Bone marrow (tissue), 2 donors: ENCODE measurements around the gene SRC.
"Not testable (repeated sequence)": the region's sequence is repeated elsewhere in the genome, so short reads cannot be mapped to it uniquely, and the experiment has no call there.

ENCODE experiments used
- DNase-seq, 2 donors: peaks; one replicate each; lab custom pipeline; 2025; lab: John Stamatoyannopoulos, UW

SRC gene

DNA sequence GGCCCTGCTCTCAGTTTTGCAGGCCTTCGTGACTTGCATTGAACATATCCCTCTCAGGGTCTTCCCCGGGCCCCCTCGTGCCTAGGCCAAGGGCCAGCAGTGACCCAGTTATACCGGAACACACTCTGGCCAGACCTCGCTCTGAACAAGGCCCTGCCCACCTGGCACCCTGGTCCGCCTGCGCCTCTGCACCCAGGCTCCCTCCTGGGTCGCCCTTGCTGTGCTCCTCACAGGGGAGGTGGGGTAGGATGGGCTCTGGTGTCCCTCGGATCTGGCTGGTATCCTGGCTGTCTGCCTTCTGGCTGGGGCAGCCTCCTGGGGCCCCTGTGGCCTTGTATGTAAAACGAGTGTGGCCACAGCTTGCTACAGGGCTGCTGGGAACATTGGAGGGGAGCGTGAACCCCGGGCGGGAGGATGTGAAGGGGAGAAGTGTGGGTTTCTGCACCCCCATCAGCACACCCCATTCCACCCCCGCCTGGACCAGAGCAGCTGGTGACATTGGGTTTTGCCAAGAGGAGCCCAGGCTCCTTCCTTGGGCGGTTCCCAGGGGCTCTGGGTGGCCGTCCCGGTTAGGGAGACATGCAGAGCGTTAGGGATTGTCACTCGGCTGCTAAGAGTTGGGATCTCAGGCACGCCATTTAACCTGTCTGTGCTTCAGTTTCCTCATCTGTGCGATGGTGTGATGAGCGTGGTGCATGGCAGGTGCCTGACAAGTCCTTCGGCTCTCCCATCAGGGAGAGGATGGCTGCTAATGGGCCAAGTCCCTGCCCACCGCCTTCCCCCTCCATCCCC, 17.5 kb downstream of the SRC start:
- DNase-seq = no peak

DNA sequence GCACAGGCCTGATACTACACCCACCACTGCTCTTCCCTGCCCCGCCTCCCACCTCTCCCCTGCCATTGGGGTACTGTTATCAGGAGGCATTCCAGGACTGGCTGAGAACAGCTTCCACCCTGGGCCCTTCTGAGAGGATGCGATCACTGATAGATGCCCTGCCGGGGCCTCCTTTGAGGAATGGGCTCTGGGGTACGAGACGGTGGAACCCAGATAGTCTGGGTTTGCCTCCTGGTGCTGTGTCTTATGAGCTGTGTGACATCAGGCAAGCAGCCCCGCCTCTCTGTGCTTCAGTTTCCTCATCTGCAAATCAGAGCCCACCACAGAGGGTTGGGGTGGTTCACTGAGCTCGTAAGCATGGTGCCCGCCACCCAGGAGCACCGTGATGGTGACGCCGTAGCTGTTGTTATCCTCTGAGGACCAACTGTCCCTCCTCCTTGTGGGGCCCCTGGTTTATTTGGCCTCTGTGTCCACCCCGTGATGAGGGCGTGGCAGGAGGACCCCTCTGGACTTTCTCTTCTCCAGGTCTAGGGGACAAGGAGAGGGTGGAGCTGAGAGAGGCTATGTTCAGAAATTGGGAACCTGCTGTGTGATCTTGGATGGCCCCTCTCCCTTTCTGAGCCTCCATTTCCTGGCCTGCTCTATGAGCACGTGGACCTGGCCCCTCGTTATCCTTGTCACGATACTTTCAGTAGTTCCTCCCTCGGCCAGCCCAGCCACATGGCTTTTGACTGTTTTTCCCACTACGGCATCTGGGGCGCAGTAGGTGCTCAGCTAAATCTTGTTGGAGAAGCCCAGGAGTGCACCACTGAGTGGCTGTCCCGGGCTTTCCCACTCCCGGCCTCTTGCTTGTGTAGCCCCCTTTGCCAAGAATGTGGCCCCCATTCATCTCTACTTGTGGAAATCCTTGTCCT, 18.3 kb downstream of the SRC start:
- no peak for DNase-seq

DNA sequence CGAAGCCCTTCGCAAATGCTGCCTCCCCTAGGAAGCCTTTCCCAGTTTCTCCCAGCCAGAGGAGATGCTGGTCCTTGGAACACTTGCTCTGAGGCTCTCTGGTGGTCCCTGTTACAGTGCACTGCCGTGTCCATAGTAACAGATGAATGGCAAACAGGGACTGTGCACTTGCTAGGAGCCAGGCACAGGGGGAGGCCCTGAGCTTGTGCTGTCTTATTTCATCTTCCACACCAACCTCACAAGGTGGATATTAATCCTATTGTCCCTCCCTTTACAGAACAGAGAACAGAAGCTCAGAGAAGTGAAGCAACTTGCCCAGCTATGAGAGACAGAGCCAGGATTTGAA, 19.0 kb downstream of the SRC start:
- DNase-seq = no peak

DNA sequence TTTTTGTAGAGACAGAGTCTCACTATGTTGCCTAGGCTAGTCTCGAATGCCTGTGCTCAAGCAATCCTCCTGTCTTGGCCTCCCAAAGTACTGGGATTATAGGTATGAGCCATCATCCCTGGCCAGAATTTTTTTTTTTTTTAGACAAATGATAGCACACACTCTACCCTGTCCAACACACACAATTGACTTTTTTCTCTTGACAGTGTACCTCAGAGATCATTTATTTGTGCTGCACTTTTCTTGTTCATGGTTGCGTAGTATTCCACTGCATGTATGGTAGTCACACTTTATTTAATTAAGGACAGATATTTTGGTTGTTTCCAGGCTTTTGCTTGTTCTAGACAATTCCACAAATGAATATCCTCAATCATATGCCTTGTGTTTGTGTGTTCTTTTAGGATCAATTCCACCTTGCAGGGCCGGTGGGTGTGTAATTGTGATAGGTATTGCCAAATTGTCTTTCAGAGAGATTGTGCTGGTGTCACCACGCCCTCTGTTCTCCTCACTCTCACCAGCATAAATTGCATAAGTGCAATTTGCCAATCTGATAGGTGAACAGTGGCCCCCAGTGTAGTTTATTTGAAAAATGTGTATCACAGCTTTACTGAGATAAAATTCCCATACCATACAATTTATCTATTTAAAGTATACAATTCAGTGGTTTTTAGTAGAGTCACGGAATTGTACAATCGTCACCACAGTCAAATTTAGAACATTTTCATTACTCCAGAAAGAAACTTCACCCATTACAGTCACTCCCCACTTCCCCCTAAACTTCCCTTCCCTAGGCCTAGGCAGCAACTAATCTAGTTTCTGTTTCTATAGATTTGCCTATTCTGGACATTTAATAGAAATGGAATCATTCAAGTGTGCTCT, 20.1 kb downstream of the SRC start:
- peak in 1 of 2 donors; percentile 78 for DNase-seq

DNA sequence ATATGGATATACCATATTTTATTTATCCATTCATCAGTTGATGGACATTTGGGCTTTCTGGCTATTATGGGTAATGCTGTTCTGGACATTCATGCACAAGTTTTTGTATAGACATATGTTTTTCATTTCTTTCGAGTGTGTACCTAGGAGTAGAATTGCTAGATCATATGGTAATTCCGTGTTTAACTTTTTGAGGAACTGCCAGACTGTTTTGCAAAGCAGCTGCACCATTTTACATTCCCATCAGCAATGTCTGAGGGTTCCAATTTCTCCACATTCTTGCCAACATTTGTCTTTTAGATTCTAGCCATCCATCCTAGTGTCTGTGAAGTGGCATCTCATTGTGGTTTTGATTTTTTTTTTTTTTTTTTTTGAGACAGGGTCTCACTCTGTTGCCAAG, 20.8 kb downstream of the SRC start:
- DNase-seq = no peak

DNA sequence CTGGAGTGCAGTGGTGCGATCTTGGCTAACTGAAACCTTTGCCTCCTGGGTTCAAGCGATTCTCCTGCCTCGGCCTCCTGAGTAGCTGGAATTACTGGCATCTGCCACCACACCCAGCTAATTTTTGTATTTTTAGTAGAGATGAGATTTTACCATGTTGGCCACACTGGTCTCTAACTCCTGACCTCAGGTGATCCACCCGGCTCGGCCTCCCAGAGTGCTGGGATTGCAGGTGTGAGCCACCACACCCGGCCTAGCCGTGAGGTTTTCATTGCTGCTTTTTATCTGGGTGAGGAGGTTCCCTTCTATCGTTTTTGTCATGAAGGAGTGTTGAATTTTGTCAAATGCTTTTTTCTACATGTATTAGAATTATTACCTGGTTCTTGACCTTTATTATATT, 23.9 kb downstream of the SRC start:
- no peak for DNase-seq

DNA sequence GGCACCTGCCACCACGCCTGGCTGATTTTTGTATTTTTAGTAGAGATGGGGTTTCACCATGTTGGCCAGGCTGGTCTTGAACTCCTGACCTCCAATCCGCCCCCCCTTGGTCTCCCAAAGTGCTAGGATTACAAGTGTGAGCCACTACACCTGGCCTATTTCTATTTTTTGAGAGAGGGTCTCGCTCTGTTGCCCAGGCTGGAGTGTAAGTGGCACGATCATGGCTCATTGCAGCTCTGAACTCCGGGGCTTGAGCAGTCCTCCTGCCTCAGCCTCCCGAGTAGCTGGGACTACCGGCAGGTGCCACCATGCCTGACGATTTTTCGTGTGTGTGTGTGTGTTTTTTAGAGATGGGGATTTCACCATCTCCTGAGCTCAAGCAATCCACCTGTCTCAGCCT, 25.9 kb downstream of the SRC start:
- DNase-seq = not testable (repeated sequence)

DNA sequence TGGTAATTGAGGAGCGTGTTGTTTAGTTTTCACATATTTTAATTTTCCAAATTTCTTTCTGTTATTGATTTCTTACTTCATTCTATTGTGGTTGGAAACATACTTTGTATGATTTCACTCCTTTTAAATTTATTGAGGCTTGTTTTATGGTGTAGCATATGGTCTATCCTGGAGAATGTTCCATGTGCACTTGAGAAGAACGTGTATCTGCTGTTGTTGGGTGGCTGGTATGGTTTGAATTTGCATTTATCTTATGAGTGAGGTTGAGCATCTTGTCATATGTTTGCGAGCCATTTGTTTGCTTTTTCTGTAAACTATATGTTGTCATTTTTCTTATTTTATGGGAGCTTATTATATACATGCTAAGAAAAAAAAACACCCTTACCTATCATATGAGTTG, 26.5 kb downstream of the SRC start:
- DNase-seq = no peak

DNA sequence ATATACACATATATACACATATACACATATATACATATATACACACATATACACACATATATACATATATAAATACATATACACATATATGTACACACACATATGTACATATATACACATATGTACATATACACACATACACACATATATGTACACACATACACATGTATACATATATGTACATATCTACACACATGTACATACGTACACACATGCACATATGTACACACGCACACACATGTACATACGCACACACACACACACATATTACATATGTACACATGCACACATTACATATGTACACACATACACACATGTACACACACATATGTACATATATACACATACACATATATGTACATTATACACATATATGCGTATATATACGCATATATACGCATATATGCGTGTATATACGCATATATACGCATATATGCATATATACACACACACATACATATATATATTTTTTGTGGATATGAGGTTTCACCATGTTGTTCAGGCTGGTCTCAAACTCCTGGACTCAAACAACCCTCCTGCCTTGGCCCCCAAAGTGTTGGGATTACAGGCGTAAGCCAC, 27.2 kb downstream of the SRC start:
- no peak for DNase-seq

DNA sequence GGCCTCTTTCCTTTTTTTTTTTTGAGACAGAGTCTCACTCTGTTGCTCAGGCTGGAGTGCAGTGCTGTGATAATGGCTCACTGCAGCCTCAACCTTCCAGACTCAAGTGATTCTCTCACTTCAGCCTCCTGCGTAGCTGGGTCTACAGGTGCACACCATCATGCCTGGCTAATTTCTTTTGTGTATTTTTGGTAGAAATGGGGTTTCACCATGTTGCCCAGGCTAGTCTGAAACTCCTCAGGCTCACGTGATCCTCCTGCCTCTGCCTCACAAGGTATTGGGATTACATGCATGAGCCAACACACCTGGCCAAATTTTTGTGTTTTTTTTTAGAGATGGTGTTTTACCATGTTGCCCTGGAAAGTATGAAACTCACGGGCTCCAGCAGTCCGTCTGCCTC, 29.3 kb downstream of the SRC start:
- DNase-seq = no peak

DNA sequence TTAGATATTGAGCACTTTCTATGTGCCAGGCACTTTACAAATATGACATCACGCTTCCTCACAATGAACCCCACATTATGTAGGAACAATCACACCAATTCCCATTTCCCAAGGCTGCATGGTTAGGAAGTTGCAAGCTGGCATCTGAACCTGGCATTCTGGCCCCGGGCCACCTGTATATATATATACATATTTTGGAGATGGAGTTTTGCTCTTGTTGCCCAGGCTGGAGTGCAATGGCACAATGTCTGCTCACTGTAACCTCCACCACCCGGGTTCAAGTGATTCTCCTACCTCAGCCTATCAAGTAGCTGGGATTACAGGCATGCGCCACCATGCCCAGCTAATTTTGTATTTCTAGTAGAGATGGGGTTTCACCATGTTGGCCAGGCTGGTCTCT, 30.4 kb downstream of the SRC start:
- DNase-seq = no peak

DNA sequence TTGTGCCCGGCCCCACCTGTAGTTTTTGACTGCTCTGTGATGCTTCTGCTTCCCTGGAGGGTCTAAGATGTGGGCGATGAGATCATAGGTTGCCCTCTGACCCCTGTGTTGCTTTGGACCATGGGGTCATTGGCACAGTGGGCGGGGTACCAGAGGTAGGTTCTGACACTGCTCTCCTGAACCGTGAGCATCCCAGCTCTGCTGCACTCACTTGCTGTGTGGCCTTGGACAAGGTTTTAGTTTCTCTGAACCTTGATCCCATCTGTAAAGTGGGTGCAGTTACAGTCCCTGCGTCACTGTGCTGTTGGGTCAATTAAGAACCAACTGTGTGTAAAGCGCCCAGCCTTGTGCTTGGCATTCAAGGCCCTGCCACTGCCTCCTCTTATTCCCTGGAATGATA, 30.9 kb downstream of the SRC start:
- DNase-seq = no peak

DNA sequence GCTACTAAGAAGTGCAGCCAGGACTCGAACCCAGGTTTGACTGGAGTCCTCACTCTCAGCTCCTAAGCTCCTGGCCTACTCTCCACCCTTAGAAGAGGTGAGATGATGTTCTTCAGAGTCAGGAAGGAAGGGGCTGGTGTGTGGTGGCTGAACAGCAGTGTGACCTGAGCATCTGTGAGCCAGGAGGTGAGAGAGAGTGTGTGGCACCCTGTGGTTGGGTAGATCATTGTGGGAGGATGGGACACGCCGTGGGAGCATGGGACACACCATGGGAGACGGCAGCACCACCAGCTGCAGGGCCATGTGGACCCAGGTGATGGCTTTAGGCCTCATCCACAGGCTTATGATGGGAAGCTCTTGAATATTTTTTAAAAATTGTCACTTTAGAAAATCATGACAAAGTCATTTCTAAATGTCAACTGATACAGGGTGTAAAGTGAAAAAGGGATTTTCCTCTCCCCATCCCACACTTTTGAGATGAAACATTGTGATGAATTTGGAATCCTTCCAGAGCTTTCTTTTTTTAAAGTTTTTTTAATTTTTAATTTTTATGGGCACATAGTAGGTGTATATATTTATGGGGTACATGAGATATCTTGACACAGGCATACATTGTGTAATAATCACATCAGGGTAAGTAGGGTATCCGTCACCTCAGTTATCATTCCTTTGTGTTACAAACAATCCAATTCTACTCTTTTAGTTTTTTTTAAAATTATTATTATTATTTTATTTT, 31.6 kb downstream of the SRC start:
- no peak for DNase-seq

DNA sequence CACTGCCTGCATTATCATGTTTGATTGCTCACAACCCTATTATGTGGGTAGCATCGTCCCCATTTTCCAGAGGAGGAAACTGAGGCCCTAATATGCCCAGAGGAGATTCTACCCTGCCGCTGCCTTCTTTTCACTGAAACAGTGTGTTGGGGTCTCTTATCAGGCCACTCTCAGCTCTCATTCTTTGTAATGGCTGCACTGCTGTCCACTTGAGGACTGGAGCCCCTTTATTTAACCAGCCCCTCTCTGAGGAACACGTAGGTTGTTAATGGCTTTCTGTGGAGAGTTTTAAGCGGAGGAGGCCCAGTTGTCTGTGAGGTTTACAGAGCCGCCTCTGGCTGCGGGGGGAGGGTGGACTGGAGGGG, 32.5 kb downstream of the SRC start:
- no peak for DNase-seq

DNA sequence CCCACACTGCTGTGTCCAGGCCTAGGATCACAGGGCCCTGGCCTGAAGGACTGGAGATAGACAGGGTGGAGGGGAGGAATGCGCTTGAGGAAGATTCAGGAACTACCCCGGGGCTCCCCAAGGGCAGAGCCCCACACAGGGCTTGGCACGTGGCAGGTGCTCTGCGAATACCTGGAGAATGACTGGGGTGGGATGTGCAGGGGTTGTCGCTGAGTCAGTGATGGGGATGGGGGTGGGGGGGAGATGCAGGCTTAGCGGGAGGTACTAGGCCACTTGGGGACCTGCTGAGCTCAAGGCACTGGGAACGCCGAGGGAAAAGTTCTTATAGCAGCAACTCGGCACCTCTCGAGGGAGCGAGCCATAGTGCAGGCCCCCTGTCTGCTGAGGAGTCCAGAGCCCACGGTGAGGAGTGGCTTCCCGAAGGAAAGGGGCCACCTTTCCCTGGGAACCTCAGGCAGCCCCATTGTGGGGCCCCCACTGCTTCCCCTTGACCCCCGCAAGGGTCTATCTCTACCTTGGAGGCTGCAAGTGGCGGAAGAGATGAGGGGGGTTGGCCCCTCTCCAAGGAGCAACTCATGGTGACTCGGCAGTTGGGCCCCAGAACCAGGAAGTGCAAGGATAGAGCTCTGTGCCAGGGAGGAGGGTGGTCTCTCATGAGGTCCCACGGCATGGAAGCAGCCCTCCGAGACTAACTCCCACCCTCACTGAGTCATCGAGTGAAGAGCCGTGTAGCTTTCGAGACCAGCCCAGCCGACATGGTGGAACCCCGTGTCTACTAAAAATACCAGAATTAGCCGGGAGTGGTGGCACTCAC, 33.1 kb downstream of the SRC start:
- peak; percentile 42 to 90 for DNase-seq

DNA sequence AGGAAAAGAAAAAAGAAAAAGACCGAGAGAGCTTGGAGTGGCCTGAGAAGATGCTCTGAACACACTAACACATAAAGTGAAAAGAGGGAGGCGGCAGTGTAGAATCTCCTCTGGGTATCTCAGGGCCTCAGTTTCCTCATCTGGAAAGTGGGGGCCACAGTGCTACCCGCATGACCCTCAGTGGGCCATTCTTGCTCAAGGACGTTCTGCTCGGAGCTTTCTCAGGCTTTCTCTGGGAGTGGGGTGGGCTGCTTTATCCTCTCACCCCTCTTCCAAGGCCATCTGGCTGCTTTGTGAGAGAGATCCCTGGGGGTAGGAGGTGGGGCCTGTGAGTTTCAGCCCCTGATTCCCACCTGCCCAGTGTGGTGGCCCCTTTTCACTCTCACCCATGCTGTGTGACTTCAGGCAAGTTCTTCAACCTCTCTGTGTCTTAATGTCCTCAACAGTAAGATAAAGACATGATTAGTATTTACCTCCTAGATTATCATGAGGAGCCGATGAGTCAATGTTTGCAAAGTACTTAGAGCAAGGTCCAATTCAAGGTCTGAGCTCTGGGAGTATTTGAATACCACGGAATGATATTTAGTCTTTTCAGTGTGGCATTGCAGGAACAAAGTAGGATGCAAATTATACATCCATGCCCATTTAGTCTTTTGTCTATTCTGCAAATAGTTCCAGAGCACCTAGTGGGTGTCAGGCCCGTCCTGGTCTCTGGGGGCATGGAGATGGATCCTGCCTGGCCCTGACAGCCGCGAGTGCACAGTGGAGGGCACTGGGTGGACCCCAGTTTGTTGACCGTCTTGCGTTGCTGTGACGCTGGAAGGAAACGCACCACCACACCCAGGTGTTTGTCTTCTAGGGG, 34.3 kb downstream of the SRC start:
- DNase-seq = no peak

DNA sequence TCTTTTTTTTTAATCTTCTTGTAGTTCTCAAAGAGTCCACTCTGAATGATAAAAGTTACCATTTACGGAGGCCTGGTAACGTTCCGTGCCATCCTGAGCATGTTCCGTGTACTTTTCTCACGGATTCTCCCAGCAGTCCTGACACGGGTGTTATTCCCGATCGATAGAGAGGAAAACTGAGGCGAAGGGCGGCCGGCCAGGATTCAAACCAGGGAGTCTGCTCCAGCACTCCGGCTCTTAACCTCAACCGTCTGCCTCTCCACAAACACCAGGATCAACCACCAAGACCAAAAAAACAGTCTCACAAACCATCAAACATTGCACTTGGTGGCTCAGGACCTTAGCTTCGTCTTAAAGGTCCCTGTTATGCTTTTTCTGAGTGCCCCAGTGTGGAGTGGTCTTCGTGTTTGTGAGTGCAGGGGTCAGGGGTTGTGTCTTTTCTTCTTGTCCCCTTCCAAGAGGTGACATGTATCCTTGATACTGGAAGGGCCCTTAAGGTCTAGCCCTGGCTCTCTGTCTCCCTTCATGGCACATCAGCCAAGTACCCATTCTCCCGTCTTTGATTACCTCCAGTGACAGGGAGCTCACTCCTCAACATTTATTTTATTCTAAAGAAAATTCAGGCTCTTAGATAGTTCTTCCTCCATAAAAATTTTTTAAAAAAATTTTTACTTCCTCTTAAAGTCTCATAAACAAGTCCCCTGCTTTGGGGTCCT, 35.1 kb downstream of the SRC start:
- no peak for DNase-seq

DNA sequence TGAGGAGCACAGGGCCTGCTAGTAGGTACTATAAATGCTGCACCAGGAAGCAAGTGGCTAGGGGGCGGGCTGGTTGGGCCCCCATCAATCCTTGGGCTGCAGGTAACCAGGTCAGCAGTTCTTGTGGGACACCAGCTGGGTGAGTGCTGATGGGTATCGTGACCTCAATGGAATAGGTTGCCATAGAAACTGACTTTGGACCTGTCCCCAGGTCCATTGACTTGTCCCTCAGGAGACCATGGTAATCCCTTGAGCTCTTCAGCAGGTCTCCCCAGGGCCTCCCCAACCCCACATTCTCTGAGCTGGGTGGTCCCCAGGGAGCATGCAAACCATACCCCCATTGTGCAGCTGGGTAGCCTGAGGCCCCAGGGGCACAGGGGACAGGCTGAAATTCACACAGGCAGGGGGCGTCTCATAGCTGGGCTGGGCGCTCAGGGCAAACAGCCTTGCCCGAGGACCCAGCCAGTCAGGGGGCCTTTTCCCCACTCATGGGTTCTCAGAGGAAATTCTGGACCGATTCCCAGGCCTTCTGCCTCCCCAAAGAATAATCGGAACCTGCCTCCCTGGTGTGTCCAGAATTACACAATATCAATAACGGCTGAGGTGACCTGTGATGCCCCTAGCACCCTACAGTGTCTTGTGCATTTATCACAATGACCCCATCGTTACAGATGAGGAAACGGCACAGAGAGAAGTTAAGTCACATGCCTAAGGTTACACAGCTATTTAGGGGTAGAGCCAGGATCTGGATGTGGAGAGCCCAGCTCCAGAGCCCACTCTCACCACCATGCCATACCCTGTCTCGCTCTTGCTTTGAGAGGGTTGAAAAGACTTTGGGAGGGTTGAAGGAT, 35.9 kb downstream of the SRC start:
- no peak for DNase-seq
